Neural cell (in vitro differentiated cells): Measurements from ENCODE around the gene IL12RB2. TPM values are rescaled to one million over a fixed set of nuclear protein-coding genes. Genes with fewer than 3 reads are reported as not detected.

Source experiments
- H2AFZ ChIP-seq: fragments of 200-600, 300-800 bp; sonication (generic), shearing (Covaris generic); 2 replicates; pipeline ENCODE4 v1.6.0; 2014; ENCODE audit warnings: low read depth, mild to moderate bottlenecking, antibody characterized with exemption, low read length, moderate library complexity
- H3F3A ChIP-seq: fragments of 200-600 bp; shearing (Covaris generic); 2 replicates; pipeline ENCODE4 v1.6.1; 2016; ENCODE audit warnings: mild to moderate bottlenecking, moderate library complexity, mixed read lengths, antibody characterized with exemption, low read length; ENCODE audit not compliant: insufficient read depth, poor library complexity, severe bottlenecking
- H3K27ac ChIP-seq: fragments of 200-600, 300-800 bp; sonication (generic), shearing (Covaris generic); 2 replicates; pipeline ENCODE4 v1.5.1; 2014; ENCODE audit warnings: mild to moderate bottlenecking, low read length, moderate library complexity
- H3K27me3 ChIP-seq: fragments of 300-800, 200-600 bp; sonication (generic), shearing (Covaris generic); 2 replicates; pipeline ENCODE4 v1.6.0; 2014; ENCODE audit warnings: mild to moderate bottlenecking, low read depth, low read length, moderate library complexity; ENCODE audit not compliant: insufficient read depth
- H3K36me3 ChIP-seq: fragments of 300-800, 200-600 bp; sonication (generic), shearing (Covaris generic); 2 replicates; pipeline ENCODE4 v1.5.1; 2014; ENCODE audit warnings: mild to moderate bottlenecking, antibody characterized with exemption, low read length, moderate library complexity; ENCODE audit not compliant: insufficient read depth
- H3K4me2 ChIP-seq: fragments of 300-800, 200-600 bp; sonication (generic), shearing (Covaris generic); 2 replicates; pipeline ENCODE4 v1.6.0; 2014; ENCODE audit warnings: mild to moderate bottlenecking, low read length
- H3K4me3 ChIP-seq: fragments of 300-800, 200-600 bp; sonication (generic), shearing (Covaris generic); 2 replicates; pipeline ENCODE4 v1.5.1; 2014; ENCODE audit warnings: mild to moderate bottlenecking, low read length, moderate library complexity
- H3K79me2 ChIP-seq: fragments of 200-600 bp; shearing (Covaris generic); replicated peaks from 2 replicates; pipeline ENCODE4 v1.6.0; 2014; ENCODE audit warnings: mild to moderate bottlenecking, low read length, moderate library complexity; ENCODE audit not compliant: insufficient read depth
- H3K9ac ChIP-seq: fragments of 300-800, 200-600 bp; sonication (generic), shearing (Covaris generic); 2 replicates; pipeline ENCODE4 v1.6.1; 2016; ENCODE audit warnings: mild to moderate bottlenecking, low read length, mixed read lengths
- H3K9me2 ChIP-seq: fragments of 200-600 bp; shearing (Covaris generic); 2 replicates; pipeline ENCODE4 v1.6.1; 2016; ENCODE audit warnings: mild to moderate bottlenecking, low read length, mixed read lengths; ENCODE audit not compliant: insufficient read depth
- H3K9me3 ChIP-seq: fragments of 200-600, 300-800 bp; sonication (generic), shearing (Covaris generic); 2 replicates; pipeline ENCODE4 v1.6.1; 2016; ENCODE audit warnings: mild to moderate bottlenecking, mixed run types, low read length, moderate library complexity, mixed read lengths
- H4K20me1 ChIP-seq: fragments of 200-600 bp; shearing (Covaris generic); 2 replicates; pipeline ENCODE4 v1.6.1; 2016; ENCODE audit warnings: mild to moderate bottlenecking, mixed run types; ENCODE audit not compliant: insufficient read depth
- EP300 ChIP-seq: fragments of 450-650 bp; conservative IDR thresholded peaks from 2 replicates; pipeline ENCODE4 v1.6.1; 2014; ENCODE audit warnings: antibody characterized with exemption, mild to moderate bottlenecking, moderate library complexity; ENCODE audit not compliant: poor library complexity, severe bottlenecking
- EZH2 ChIP-seq: fragments of 200-600, 300-800 bp; shearing (Covaris generic), sonication (generic); IDR thresholded peaks from 2 replicates; pipeline ENCODE4 v1.6.1; 2014; ENCODE audit warnings: antibody characterized with exemption, low read length, borderline replicate concordance, mild to moderate bottlenecking; ENCODE audit not compliant: insufficient read depth, poor library complexity, severe bottlenecking
- MXI1 ChIP-seq: fragments of 450-650 bp; conservative IDR thresholded peaks from 2 replicates; pipeline ENCODE4 v1.6.1; 2014; ENCODE audit warnings: antibody characterized with exemption, mild to moderate bottlenecking; ENCODE audit not compliant: poor library complexity, severe bottlenecking
- POLR2AphosphoS5 ChIP-seq: IDR thresholded peaks from 2 replicates; pipeline ENCODE4 v1.6.1; 2012
- RAD21 ChIP-seq: fragments of 450-650 bp; conservative IDR thresholded peaks from 2 replicates; pipeline ENCODE4 v1.6.1; 2014; ENCODE audit warnings: antibody characterized with exemption, mild to moderate bottlenecking, moderate library complexity
- SMC3 ChIP-seq: fragments of 450-650 bp; conservative IDR thresholded peaks from 2 replicates; pipeline ENCODE4 v1.6.1; 2014; ENCODE audit warnings: antibody characterized with exemption, mild to moderate bottlenecking, moderate library complexity; ENCODE audit not compliant: poor library complexity
- TAF1 ChIP-seq: IDR thresholded peaks from 2 replicates; pipeline ENCODE4 v1.6.1; 2012; ENCODE audit warnings: low read depth
- polyA plus RNA-seq: library from polyadenylated mRNA; depleted of rRNA; stranded (reverse); fragments of >200 nt; gene quantifications from 2 replicates; pipeline ENCODE4 v1.2.3, GENCODE V29; 2014
- TF ChIP-seq, protein P1 (sequence below): fragments of 450-650 bp; IDR thresholded peaks from 2 replicates; pipeline ENCODE4 v1.5.1; 2014; ENCODE audit warnings: antibody characterized with exemption, mild to moderate bottlenecking, moderate library complexity; ENCODE audit not compliant: poor library complexity, severe bottlenecking
- TF ChIP-seq, protein P2 (sequence below): IDR thresholded peaks from 2 replicates; pipeline ENCODE4 v1.6.1; 2012; ENCODE audit warnings: borderline replicate concordance

The IL12RB2 gene
- polyA plus RNA-seq, 1 donor from 2014 or later, result not detected

DNA sequence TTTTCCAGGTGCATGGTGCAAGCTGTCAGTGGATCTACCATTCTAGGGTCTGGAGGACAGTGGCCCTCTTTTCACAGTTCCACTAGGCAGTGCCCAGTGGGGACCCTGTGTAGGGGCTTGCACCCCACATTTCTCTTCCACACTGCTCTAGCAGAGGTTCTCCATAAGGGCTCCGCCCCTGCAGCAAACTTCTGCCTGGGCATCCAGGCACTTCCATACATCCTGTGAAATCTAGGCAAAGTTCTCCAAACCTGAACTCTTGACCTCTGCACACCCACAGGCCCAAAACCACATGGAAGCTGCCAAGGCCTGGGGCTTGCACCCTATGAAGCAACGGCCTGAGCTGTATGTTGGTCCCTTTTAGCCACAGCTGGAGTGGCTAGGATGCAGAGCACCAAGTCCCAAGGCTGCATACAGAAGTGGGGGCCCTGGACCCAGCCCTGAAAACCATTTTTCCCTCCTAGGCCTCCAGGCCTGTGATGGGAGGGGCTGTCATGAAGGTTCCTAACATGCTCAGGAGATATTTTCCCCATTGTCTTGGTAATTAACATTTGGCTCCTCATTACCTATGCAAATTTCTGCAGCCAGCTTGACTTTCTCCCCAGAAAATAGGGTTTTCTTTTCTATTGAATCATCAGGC is 76.4 kb downstream of the IL12RB2 start:
- H3K27ac ChIP-seq, result no peak overlapping the region
- no peak overlapping the region for H3K9ac ChIP-seq
- no peaks in the 10 kb centered on the region for H3F3A ChIP-seq
- H3K79me2 ChIP-seq, result no peaks in the 10 kb centered on the region
- no peaks in the 10 kb centered on the region for H3K36me3 ChIP-seq
- H4K20me1 ChIP-seq, result no peaks in the 10 kb centered on the region
- no peaks in the 10 kb centered on the region for H3K9me2 ChIP-seq
- no peaks in the 10 kb centered on the region for H3K27me3 ChIP-seq
- no peak overlapping the region for H3K4me2 ChIP-seq
- H3K4me3 ChIP-seq, result no peak overlapping the region
- TF ChIP-seq EZH2 (no peak), POLR2AphosphoS5 (no peak), TAF1 (no peak)
- H2AFZ ChIP-seq, result no peak overlapping the region
- peaks cover 7% of the 10 kb centered on the region for H3K9me3 ChIP-seq

DNA sequence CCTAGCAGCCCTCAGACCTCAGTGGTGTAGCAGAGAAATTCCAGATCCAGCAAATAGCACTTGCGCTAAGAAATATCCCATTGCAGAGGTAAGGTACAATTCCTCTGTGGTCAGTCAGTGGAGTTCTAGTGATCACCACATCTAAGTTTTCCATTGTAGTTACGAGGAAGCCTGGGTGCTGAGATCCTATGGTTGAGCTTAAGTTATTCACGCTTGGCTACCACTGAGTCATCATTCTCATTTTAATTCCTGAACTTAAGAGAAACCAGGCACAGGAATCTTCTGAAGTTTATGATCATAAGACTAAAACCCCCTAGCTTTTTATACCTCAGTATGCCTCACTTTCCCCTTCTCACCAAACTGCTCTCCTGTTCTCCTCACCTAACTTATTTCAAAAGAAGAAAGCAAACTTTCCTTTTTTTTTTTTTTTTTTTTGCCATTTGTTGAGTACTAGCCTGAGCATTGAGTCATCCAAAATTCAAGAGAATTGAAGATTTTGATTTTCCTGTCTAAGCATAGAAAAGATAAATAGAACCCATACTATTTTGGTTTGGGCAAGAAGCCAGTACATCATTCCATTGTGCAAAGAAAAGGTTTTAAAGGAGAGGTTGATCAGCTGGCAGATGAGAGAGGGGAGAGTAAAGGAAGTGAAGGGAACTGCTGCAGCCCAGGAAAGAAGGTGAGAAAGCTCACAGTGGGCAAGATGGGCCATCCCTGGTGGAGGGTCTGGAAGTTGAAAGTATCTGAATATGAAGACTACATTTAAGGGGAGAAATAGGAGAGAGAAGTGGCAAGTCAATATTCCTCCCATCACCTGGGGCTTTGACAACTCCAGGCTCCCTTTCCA is 82.6 kb downstream of the IL12RB2 start:
- Histone ChIP-seq H2AFZ (no peak overlapping the region), H3K9me3 (no peaks in the 10 kb centered on the region), H3K79me2 (no peaks in the 10 kb centered on the region), H3K9ac (no peak overlapping the region), H3K27me3 (no peaks in the 10 kb centered on the region), H3K27ac (no peak overlapping the region), H3K36me3 (no peaks in the 10 kb centered on the region), H3K4me3 (no peak overlapping the region), H3K9me2 (no peaks in the 10 kb centered on the region), H3K4me2 (no peak overlapping the region), H3F3A (no peaks in the 10 kb centered on the region), H4K20me1 (no peaks in the 10 kb centered on the region)
- TF ChIP-seq TAF1 (no peak), RAD21 (no peak), EP300 (no peak)

DNA sequence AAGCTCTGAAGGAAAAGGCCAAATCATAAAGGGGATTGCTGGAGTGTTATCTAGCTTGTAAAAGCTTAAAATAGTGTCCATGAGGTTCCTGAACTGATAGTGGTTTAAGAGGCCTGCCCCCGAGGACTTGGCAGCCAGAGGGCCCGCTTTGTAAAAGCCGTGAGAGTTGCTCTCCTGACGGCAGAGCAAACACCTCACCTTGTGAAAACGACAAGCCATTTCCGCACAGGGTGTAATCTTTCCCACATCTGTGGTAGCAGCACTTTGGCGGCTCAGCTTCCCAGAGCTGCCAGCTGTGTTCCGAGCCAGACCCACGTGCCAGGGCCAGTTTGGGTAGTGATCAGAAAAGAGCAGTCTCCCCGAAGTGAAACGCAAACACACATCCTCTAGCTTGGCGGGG is 85.6 kb downstream of the IL12RB2 start:
- Histone ChIP-seq H3K9me3 (no peaks in the 10 kb centered on the region), H3K27me3 (no peaks in the 10 kb centered on the region), H2AFZ (no peak overlapping the region), H4K20me1 (no peaks in the 10 kb centered on the region), H3K9ac (no peak overlapping the region), H3F3A (no peaks in the 10 kb centered on the region), H3K4me3 (no peak overlapping the region), H3K27ac (no peak overlapping the region), H3K79me2 (no peaks in the 10 kb centered on the region), H3K36me3 (no peaks in the 10 kb centered on the region), H3K9me2 (no peaks in the 10 kb centered on the region), H3K4me2 (no peak overlapping the region)
- TF ChIP-seq POLR2AphosphoS5, result no peak
- TF ChIP-seq, protein P1, sequence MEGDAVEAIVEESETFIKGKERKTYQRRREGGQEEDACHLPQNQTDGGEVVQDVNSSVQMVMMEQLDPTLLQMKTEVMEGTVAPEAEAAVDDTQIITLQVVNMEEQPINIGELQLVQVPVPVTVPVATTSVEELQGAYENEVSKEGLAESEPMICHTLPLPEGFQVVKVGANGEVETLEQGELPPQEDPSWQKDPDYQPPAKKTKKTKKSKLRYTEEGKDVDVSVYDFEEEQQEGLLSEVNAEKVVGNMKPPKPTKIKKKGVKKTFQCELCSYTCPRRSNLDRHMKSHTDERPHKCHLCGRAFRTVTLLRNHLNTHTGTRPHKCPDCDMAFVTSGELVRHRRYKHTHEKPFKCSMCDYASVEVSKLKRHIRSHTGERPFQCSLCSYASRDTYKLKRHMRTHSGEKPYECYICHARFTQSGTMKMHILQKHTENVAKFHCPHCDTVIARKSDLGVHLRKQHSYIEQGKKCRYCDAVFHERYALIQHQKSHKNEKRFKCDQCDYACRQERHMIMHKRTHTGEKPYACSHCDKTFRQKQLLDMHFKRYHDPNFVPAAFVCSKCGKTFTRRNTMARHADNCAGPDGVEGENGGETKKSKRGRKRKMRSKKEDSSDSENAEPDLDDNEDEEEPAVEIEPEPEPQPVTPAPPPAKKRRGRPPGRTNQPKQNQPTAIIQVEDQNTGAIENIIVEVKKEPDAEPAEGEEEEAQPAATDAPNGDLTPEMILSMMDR, result no peak
- TF ChIP-seq EP300, result no peak
- TF ChIP-seq, protein P2, sequence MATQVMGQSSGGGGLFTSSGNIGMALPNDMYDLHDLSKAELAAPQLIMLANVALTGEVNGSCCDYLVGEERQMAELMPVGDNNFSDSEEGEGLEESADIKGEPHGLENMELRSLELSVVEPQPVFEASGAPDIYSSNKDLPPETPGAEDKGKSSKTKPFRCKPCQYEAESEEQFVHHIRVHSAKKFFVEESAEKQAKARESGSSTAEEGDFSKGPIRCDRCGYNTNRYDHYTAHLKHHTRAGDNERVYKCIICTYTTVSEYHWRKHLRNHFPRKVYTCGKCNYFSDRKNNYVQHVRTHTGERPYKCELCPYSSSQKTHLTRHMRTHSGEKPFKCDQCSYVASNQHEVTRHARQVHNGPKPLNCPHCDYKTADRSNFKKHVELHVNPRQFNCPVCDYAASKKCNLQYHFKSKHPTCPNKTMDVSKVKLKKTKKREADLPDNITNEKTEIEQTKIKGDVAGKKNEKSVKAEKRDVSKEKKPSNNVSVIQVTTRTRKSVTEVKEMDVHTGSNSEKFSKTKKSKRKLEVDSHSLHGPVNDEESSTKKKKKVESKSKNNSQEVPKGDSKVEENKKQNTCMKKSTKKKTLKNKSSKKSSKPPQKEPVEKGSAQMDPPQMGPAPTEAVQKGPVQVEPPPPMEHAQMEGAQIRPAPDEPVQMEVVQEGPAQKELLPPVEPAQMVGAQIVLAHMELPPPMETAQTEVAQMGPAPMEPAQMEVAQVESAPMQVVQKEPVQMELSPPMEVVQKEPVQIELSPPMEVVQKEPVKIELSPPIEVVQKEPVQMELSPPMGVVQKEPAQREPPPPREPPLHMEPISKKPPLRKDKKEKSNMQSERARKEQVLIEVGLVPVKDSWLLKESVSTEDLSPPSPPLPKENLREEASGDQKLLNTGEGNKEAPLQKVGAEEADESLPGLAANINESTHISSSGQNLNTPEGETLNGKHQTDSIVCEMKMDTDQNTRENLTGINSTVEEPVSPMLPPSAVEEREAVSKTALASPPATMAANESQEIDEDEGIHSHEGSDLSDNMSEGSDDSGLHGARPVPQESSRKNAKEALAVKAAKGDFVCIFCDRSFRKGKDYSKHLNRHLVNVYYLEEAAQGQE, result no peak
- TF ChIP-seq SMC3, result no peak
- TF ChIP-seq EZH2, result no peak
- TF ChIP-seq TAF1, result no peak
- TF ChIP-seq MXI1, result no peak
- no peak for TF ChIP-seq RAD21
